GM06990 (cell line): ENCODE results near the gene FAM131C.

ENCODE experiments used
- DNase-seq: peaks from one replicate; pipeline ENCODE4 v3.0.0-alpha.2; 2011; ENCODE audit not compliant: insufficient read length; ENCODE audit errors: extremely low read depth
- H3K27me3 ChIP-seq: replicated peaks from 2 replicates; pipeline ENCODE4 v1.6.0; 2011; ENCODE audit warnings: low read length; ENCODE audit not compliant: control insufficient read depth, insufficient read depth
- H3K36me3 ChIP-seq: 2 replicates; pipeline ENCODE4 v1.5.1; 2011; ENCODE audit warnings: low read length; ENCODE audit not compliant: control insufficient read depth, insufficient read depth
- H3K4me3 ChIP-seq: replicated peaks from 2 replicates; pipeline ENCODE4 v1.5.1; 2011; ENCODE audit warnings: low read depth, mild to moderate bottlenecking, control low read depth, low read length
- TF ChIP-seq, protein P1 (sequence below): IDR thresholded peaks from 2 replicates; pipeline ENCODE4 v1.5.1; 2011; ENCODE audit warnings: low read length, control low read depth, mild to moderate bottlenecking, inconsistent platforms; ENCODE audit not compliant: insufficient read depth, poor library complexity, severe bottlenecking

FAM131C gene

DNA sequence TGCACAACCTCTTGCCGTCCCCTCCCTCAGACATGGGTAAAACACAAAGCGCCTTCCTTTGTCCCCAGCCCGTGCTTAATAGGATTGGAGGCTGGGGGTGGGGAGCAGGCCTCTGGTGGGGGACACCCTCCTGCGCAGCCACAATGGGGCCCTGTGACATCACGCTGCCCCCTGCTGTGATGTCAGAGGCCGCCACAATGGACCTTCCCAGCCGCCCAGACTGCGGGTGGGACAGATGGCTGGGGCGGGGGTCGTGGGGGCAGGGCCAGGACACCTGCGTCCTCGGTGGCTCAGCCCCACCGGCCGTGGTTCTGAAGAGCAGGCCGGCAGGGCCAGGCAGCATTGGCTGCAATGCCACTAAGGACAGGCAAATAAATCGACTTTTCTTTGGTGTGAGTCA lies 42.6 kb upstream of the FAM131C start:
- H3K36me3 ChIP-seq: no peaks in the 10 kb centered on the region
- peaks cover 3% of the 10 kb centered on the region for H3K27me3 ChIP-seq
- DNase-seq: no peak
- TF ChIP-seq, protein P1, sequence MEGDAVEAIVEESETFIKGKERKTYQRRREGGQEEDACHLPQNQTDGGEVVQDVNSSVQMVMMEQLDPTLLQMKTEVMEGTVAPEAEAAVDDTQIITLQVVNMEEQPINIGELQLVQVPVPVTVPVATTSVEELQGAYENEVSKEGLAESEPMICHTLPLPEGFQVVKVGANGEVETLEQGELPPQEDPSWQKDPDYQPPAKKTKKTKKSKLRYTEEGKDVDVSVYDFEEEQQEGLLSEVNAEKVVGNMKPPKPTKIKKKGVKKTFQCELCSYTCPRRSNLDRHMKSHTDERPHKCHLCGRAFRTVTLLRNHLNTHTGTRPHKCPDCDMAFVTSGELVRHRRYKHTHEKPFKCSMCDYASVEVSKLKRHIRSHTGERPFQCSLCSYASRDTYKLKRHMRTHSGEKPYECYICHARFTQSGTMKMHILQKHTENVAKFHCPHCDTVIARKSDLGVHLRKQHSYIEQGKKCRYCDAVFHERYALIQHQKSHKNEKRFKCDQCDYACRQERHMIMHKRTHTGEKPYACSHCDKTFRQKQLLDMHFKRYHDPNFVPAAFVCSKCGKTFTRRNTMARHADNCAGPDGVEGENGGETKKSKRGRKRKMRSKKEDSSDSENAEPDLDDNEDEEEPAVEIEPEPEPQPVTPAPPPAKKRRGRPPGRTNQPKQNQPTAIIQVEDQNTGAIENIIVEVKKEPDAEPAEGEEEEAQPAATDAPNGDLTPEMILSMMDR: no peak
- no peak overlapping the region for H3K4me3 ChIP-seq

DNA sequence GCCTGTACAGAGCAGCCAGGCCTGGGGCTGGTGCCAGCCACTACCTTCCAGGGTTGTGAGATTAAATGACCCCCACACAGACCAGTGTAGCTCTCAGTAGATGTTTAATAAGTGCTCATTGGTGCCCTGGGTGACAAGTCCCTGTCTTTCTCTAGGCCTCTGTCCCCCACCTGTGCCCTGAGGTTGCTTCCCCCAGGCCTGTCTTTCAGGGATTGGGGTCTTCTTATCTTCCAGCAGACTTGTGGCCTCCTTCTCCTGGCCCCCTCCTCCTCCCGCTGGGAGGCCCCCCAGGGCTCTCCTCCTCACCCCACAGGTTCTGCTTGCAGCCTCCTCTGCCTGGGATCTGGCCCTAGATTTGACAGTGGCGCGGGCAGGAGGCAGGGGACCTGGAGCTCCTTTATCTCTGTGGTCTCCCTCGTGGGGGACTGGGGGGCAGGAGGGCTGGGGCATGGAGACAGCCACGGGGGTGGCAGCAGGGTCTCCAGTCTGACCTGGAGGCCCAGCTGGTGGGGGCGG lies 42.1 kb upstream of the FAM131C start:
- TF ChIP-seq, protein P1: no peak
- no peak for DNase-seq
- Histone ChIP-seq H3K4me3 (no peak overlapping the region), H3K27me3 (peaks cover 3% of the 10 kb centered on the region), H3K36me3 (no peaks in the 10 kb centered on the region)

DNA sequence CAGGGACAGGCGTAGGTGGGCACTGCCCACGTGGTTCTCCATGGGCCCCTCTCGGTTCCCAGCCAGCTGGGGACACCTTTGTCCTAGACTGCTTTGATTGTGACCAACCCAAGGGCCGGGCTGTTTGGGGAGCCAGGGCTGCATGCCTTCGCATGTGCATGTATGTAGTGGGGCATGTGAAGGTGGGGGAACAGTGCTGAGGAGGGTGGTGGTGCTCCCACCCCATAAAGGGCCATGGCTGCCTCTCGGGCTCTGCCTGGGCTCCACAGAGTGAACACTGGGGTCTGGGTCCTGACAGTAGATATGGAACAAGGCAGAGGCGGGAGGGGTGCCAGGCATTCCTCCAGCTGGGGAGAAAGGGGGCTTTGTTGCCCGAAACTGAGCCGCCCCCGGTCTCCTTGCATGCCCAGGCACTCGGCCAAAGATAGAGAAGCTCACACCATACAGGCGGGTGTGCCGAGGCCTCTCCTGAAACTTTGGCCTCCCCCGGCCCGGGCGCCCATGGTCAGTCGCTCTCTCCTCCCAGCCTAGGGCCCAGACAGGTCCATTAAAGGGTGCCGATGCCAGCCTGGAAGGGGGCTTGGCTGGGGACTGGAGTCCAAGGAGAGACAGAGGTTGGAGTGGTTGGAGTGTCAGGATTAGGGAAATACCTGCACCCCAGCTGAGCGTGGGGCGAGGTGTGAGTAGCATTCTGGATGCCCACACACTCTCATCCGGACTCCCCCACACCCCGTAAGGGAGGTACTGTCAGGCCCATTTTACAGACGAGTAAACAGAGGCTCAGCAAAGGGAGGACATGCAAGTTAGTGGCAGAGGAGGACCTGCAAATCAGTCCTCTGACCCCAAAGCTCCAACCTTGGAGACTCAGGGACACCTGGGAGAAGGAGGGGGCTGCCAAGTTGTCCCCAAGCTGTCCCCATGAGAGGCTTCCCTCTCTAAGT lies 41.3 kb upstream of the FAM131C start:
- Histone ChIP-seq H3K4me3 (no peak overlapping the region), H3K36me3 (no peaks in the 10 kb centered on the region), H3K27me3 (no peaks in the 10 kb centered on the region; the same call in none of the 2 replicates)
- TF ChIP-seq, protein P1: no peak
- DNase-seq: no peak

DNA sequence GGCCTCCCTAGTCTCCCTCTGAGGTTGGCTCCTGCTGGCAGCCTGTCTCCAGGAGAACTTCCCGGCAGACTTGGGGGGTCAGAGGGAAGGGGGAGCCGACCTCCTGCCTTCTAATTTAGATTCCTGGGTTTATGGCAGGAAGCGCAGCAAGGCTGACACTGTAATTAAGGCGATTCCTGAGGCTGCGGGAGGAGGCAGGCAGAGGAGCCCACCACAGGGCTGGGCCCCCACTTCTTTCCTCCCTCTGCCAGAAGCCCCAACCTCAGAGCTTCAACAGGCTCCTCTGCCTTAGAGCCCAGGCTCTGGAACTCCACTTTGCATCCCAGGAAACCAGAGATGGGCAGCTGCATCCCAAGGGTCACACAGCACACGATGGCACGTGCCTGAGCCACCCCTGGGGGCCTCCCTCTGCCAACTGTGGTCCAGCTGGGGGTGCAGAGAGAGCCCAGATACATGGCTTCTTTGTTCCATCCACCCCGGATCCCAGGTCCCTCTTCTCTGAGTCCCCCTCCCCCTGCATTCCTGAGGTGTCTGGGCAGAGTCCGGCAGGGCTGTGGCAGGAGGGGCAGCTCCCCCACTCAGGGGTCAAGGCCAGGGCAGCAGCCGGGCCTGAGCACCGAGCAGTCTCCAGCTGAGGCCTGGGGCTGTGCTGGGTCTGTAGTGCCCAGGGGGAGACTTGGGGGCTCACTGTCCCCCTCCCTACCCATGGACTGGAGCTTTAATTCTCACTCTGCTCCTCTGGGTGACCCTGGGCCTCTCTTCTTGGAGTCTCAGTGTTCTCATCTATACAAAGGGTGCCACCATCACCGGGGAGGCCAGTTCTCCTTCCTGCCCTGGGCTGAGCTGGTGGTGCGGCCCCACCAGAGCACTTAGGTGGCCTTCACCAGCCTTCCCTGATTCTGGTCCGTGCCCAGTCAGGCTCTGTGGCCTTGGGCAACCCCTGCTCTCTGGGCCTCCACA lies 39.4 kb upstream of the FAM131C start:
- Histone ChIP-seq H3K4me3 (no peak overlapping the region), H3K36me3 (no peaks in the 10 kb centered on the region), H3K27me3 (no peaks in the 10 kb centered on the region; the same call in none of the 2 replicates)
- no peak for DNase-seq
- TF ChIP-seq, protein P1: no peak

DNA sequence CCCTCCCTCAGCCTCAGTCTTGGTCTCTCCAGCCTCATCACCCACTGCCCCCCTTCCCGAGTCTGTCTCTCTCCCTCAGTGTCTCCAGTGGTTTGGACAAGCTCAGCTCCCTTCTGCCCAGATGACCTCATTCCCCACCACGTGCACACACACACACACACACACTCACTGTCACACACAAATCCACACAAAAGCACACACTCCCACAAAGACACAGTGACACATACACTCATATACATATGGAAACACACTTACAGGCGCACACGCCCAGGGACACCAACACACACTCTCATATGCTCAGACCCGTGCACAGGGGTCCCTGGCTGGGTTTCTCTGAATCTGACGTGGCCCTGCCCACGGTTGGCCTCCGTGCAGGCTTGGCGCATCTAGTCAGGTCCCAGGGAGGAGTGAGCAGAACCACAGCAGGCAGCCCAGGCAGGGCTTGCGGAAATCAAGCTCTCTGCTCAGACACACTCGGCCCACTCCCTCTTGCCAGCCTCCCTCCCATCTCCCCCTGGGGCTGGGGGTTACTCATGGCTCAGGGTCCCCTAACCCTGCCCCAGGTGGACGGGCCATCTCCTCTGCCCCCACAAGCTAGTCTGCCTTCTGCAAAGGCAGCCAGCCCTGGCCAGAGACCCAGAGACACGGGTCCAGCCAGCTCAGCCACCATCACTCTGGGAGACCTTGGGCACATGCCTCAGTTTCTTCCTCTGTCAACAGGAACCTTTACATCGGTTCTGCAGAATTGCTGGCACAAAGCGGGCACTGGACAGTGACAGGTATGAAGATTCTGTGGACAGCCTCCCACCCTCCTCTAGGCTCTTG lies 38.5 kb upstream of the FAM131C start:
- H3K4me3 ChIP-seq: no peak overlapping the region
- H3K36me3 ChIP-seq: no peaks in the 10 kb centered on the region
- TF ChIP-seq, protein P1: no peak
- H3K27me3 ChIP-seq: no peaks in the 10 kb centered on the region; the same call in none of the 2 replicates
- no peak for DNase-seq
